Posterior cingulate gyrus (tissue), 11 donors: ENCODE results near the gene HLA-C.
"Not testable (repeated sequence)": the region's sequence is repeated elsewhere in the genome, so short reads cannot be mapped to it uniquely, and the experiment has no call there.

Experiments used
- DNase-seq, 10 donors: peaks; one replicate each; pipeline versions ENCODE4 v3.0.0 to v3.0.0-alpha.2; 2020 to 2021; ENCODE audit warnings: mixed read lengths in 3 of 10
- intact Hi-C: fragments of 100-400 bp; cut with DNase I; formaldehyde crosslinking; loops from one replicate; pipeline ENCODE4 v1.15.1; 2023

The HLA-C gene

GRCh38 chr6:31271641-31272357 is at the start of gene HLA-C:
Gene HLA-C, minus strand, starts transcription at chr6:31272092. Its CDS starts 21 bp downstream, at chr6:31272071.
- peak; percentile 68 to 99 (median 90) for DNase-seq
- intact Hi-C loops: loop anchor here (1.0 to 5.0 kb wide), 2 partner anchors 74 to 96 kb away; no protein-coding TSS in a partner anchor

- no peak for DNase-seq
- intact Hi-C loops: no loop called here
Measured at GRCh38 chr6:31321005-31321707, 49.3 kb upstream of the HLA-C start.

GRCh38 chr6:31317036-31317435 is 45.1 kb upstream of the HLA-C start:
- intact Hi-C loops: no loop called here
- no peak for DNase-seq

GRCh38 chr6:31309641-31310040 is 37.7 kb upstream of the HLA-C start:
- DNase-seq: no peak
- intact Hi-C loops: no loop called here

GRCh38 chr6:31308845-31309175 is 36.9 kb upstream of the HLA-C start:
- no peak for DNase-seq
- intact Hi-C loops: no loop called here

GRCh38 chr6:31308050-31308844 is 36.4 kb upstream of the HLA-C start:
- intact Hi-C loops: no loop called here
- peak in 3 of 10 donors; percentile 63 to 74 (median 72) for DNase-seq

GRCh38 chr6:31307669-31308049 is 35.8 kb upstream of the HLA-C start:
- intact Hi-C loops: no loop called here
- no peak for DNase-seq

- DNase-seq: no peak
- intact Hi-C loops: no loop called here
Measured at GRCh38 chr6:31305703-31306219, 33.9 kb upstream of the HLA-C start.

- DNase-seq: no peak
- intact Hi-C loops: no loop called here
Measured at GRCh38 chr6:31304683-31305082, 32.8 kb upstream of the HLA-C start.

- intact Hi-C loops: no loop called here
- DNase-seq: no peak
Measured at GRCh38 chr6:31300797-31301196, 28.9 kb upstream of the HLA-C start.

- no peak for DNase-seq
- intact Hi-C loops: no loop called here
Measured at GRCh38 chr6:31299947-31300346, 28.1 kb upstream of the HLA-C start.

- intact Hi-C loops: no loop called here
Measured at GRCh38 chr6:31299511-31299910, 27.6 kb upstream of the HLA-C start.

GRCh38 chr6:31294056-31294455 is 22.2 kb upstream of the HLA-C start:
- intact Hi-C loops: no loop called here
- DNase-seq: no peak

More at GRCh38 chr6:31299511-31299910, 27.6 kb upstream of the HLA-C start:
- DNase-seq: no peak

GRCh38 chr6:31293343-31293742 is 21.5 kb upstream of the HLA-C start:
- no peak for DNase-seq

GRCh38 chr6:31289788-31290187 is 17.9 kb upstream of the HLA-C start:
- no peak for DNase-seq
- intact Hi-C loops: no loop called here

More at GRCh38 chr6:31293343-31293742, 21.5 kb upstream of the HLA-C start:
- intact Hi-C loops: no loop called here

GRCh38 chr6:31287619-31288018 is 15.7 kb upstream of the HLA-C start:
- no peak for DNase-seq
- intact Hi-C loops: no loop called here

GRCh38 chr6:31285982-31286381 is 14.1 kb upstream of the HLA-C start:
- no peak for DNase-seq
- intact Hi-C loops: no loop called here

- no peak for DNase-seq
- intact Hi-C loops: no loop called here
Measured at GRCh38 chr6:31285486-31285885, 13.6 kb upstream of the HLA-C start.

GRCh38 chr6:31279647-31280046 is 7.8 kb upstream of the HLA-C start:
- intact Hi-C loops: not testable (repeated sequence)

GRCh38 chr6:31272836-31273626 is 1.1 kb upstream of the HLA-C start:
- DNase-seq: no peak
- intact Hi-C loops: loop anchor here (5.0 kb wide), 1 partner anchor 76 kb away; no protein-coding TSS in a partner anchor

More at GRCh38 chr6:31279647-31280046, 7.8 kb upstream of the HLA-C start:
- not testable (repeated sequence) for DNase-seq
